GM18505 (cell line): ENCODE measurements around the gene AUH.

ENCODE experiments used
- ATAC-seq: cut with Tn5 transposase; IDR thresholded peaks from one replicate; pipeline ENCODE4 v1.9.1; 2021; ENCODE audit not compliant: unreplicated experiment
- POLR2A ChIP-seq: IDR thresholded peaks from 4 replicates; pipeline ENCODE4 v1.6.1; 2011; ENCODE audit warnings: borderline replicate concordance; ENCODE audit not compliant: insufficient read depth, insufficient read length; ENCODE audit errors: extremely low read depth

AUH gene

DNA sequence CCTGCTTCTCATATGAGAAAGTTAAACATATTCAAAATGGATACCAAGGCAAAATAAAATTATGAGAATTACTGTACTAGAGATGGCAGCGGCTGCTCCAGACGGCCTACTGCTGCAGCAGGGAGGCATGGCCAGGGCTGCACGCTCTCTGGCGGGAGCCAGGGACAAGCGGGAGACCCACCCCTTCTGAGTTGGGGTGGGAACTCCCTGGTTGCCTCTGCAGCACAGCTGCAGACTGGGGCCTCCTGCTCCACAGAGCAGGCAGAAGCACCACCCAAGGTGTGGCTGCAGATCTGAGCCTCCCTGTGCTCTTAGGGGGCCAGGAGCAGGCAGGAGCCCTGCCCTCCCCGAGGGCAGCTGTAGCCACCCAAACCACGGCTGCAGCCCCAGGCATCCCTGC lies 2.3 kb upstream of the AUH start:
- TF ChIP-seq POLR2A = no peak
- ATAC-seq = no peak

GRCh38 chr9:91362051-91362611 lies 413 bp upstream of the AUH start:
- TF ChIP-seq POLR2A = no peak
- ATAC-seq = no peak

DNA sequence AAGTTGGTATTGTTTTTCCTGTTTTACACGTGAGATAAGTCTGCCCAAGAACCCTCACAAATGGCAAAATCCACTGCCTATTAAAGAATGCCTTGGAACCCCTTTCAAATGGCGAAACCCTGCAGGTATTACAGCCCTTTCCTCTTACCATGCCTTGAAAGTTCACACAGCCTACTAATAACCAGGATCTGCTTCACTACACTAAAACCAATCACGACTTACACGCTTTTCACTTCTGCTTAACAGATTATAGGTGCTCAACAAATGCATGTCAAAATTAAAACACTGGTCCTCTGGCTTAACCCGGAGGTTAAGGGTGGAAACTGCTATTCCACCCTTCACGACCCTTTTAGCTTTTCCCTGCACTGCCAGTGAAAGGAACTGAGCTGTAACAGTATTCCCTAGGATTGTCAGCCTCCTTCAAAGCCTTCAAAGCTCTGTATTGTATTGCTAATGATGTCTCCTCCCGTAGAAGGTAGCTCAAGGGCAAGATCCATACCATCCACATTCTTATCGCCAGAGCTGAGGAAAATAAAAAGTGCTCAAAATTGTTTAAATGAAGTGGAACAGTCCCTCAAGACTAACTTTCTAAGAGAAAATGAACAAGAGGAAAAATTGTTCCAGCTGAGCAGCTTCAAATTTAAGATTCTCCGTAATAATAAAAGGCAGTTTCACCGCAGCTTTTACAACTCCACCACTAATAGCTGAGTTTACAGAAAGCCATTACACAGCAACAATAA lies 997 bp downstream of the AUH start:
- no peak for ATAC-seq
- no peak for TF ChIP-seq POLR2A

- TF ChIP-seq POLR2A = no peak
Observed at GRCh38 chr9:91359734-91360470, 1.8 kb downstream of the AUH start.

DNA sequence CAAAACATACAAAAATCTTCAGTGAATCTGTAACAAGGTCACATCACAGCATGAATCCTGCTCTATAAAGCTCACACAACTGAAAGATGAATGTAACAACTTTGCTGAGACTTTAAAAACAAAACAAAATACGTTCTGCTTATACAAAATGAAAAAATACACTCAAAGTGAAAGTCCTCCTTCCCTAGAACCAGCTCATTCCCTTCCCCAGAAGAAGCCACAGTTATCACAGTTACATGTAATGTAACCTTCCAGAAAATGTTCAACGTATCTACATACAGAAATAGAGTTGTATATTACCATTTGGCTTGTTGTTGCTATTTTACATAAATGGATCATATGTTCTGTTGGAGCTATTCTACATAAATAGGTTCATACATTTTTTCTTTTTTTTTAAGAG lies 2.6 kb downstream of the AUH start:
- no peak for TF ChIP-seq POLR2A
- no peak for ATAC-seq

More at GRCh38 chr9:91359734-91360470, 1.8 kb downstream of the AUH start:
- no peak for ATAC-seq

DNA sequence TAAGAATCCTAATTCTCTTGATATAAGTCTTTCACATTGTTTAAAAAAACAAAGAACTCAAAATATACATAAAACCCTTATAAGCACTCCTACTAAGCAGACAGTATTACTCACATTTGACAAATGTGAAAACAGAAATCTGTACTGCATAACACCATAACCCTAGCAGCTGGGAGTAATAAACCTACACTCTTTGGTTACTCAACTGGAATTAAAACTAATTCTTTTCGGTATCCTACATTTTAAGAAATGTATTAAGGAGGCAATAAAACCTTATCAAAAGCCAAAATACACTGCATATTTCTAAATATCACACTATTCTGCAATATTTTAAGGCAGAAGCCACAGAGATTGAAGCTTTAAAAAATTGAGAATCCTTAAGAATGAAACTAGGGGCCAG lies 6.8 kb downstream of the AUH start:
- TF ChIP-seq POLR2A = no peak
- ATAC-seq = no peak

GRCh38 chr9:91349115-91349555 lies 12.6 kb downstream of the AUH start:
- no peak for ATAC-seq
- no peak for TF ChIP-seq POLR2A

DNA sequence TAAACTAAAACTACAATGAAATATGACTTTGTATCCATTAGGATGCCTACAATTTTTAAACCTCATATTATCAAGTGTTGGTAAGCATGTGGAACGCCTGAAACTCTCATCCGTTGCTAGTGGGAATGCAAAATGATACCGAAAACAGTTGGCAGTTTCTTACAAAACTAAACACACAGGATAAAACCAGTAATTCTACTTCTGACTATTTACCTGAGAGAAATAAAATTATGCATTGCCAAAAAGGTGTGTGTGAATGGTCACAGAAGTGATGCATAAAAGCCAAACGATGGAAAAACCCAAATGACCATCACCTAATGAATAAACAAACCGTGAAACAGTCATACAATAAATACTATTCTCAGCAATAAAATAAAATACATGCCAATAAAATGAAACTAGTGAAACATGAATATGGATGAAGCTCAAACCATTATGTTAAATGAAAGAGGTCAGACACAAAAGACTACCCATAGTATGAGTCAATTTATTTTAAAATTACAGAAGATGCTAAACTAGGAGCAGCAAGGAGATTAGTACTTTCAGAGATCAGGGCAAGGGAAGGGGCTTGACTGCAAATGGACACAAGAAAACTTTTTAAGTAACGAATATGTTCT lies 13.4 kb downstream of the AUH start:
- ATAC-seq = no peak
- no peak for TF ChIP-seq POLR2A

- no peak for TF ChIP-seq POLR2A
- ATAC-seq = no peak
Observed at GRCh38 chr9:91347377-91347776, 14.3 kb downstream of the AUH start.

DNA sequence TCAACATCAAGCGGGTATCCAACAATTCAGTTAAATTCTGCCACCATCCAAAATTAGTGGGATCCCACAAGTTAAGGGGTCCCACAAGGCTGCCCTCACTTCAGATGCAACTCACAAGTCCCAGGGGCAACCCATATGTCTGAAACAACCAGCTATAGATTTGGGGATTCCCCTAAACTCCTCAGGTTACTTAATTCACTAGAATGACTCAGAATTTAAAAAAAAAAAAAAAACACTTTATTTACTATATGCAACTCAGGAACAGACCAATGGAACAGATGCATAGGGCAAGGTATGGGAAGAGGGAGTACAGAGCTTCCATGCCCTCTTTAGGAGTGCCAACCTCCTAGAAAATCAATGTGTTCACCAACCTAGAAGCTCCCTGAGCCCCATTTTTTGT lies 15.1 kb downstream of the AUH start:
- no peak for ATAC-seq
- no peak for TF ChIP-seq POLR2A

- TF ChIP-seq POLR2A = no peak
- ATAC-seq = no peak
Observed at GRCh38 chr9:91345978-91346377, 15.7 kb downstream of the AUH start.

- ATAC-seq = no peak
Observed at GRCh38 chr9:91342575-91342974, 19.1 kb downstream of the AUH start.

DNA sequence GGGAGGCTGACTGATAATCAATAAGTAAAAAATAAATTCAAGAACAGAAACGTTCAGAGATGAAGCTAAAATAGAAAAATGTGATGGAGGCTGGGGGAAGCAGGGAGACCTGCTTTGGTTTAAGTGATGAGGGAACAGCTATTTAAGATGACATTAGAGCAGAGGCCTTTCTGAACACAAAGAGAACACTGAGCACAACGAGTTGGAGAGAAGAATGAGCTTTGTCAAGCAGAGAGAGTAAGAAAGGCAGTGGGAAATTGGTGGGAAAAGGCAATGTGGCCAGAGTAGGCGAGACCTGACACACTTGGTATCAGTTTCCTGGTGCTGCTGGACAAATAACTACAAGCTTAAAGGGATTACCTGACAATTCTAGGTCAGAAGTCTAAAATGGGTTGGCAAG lies 20.0 kb downstream of the AUH start:
- no peak for ATAC-seq
- no peak for TF ChIP-seq POLR2A

More at GRCh38 chr9:91342575-91342974, 19.1 kb downstream of the AUH start:
- TF ChIP-seq POLR2A = no peak
